Measurements from ENCODE around the gene SYTL4.

GRCh38 chrX:100652266-100652665, 79.7 kb downstream of the SYTL4 start:
- TF ChIP-seq, protein P1, sequence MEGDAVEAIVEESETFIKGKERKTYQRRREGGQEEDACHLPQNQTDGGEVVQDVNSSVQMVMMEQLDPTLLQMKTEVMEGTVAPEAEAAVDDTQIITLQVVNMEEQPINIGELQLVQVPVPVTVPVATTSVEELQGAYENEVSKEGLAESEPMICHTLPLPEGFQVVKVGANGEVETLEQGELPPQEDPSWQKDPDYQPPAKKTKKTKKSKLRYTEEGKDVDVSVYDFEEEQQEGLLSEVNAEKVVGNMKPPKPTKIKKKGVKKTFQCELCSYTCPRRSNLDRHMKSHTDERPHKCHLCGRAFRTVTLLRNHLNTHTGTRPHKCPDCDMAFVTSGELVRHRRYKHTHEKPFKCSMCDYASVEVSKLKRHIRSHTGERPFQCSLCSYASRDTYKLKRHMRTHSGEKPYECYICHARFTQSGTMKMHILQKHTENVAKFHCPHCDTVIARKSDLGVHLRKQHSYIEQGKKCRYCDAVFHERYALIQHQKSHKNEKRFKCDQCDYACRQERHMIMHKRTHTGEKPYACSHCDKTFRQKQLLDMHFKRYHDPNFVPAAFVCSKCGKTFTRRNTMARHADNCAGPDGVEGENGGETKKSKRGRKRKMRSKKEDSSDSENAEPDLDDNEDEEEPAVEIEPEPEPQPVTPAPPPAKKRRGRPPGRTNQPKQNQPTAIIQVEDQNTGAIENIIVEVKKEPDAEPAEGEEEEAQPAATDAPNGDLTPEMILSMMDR (tag by site-specific recombination; IDR thresholded peaks at IDR 0.05), result no peak
- TF ChIP-seq HIC1 (tag by site-specific recombination; IDR thresholded peaks at IDR 0.05) (no peak), ZNF558 (tag by site-specific recombination; IDR thresholded peaks at IDR 0.05) (no peak), ZNF248 (tag by site-specific recombination; IDR thresholded peaks at IDR 0.05) (no peak)

Measured in HEK293 (cell line).